ENCODE data around the gene CSHL1. TPM values are rescaled to one million over a fixed set of nuclear protein-coding genes. Genes with fewer than 3 reads are reported as not detected.
"Not testable (repeated sequence)": the region's sequence is repeated elsewhere in the genome, so short reads cannot be mapped to it uniquely, and the experiment has no call there.

Gene CSHL1
- polyA plus RNA-seq, 1 donor = not detected

- DNase-seq (ENCODE audit: low read depth) = not testable (repeated sequence)
These were observed 7.8 kb upstream of the CSHL1 start, which contains the start of gene GH1 for GRCh38 chr17:63918789-63919305. Gene GH1 (minus strand): TSS chr17:63918839. CDS start chr17:63918776, 63 bp downstream.

GRCh38 chr17:63918305-63918704, 7.2 kb upstream of the CSHL1 start:
- no peak for DNase-seq (ENCODE audit: low read depth)

GRCh38 chr17:63917646-63918045, 6.6 kb upstream of the CSHL1 start:
- DNase-seq (ENCODE audit: low read depth) = no peak

- DNase-seq (ENCODE audit: low read depth) = not testable (repeated sequence)
These were observed 6.1 kb upstream of the CSHL1 start for GRCh38 chr17:63917206-63917605.

- no peak for DNase-seq (ENCODE audit: low read depth)
These were observed 5.6 kb upstream of the CSHL1 start for GRCh38 chr17:63916566-63917185.

GRCh38 chr17:63915753-63916152, 4.7 kb upstream of the CSHL1 start:
- DNase-seq (ENCODE audit: low read depth) = not testable (repeated sequence)

- no peak for DNase-seq (ENCODE audit: low read depth)
These were observed 3.4 kb upstream of the CSHL1 start for GRCh38 chr17:63914471-63914870.

GRCh38 chr17:63911657-63912100, 621 bp upstream of the CSHL1 start:
- no peak for DNase-seq (ENCODE audit: low read depth)

GRCh38 chr17:63910096-63910495, 962 bp downstream of the CSHL1 start:
- no peak for DNase-seq (ENCODE audit: low read depth)

GRCh38 chr17:63909586-63909985, 1.5 kb downstream of the CSHL1 start:
- DNase-seq (ENCODE audit: low read depth) = not testable (repeated sequence)

- not testable (repeated sequence) for DNase-seq (ENCODE audit: low read depth)
These were observed 3.8 kb downstream of the CSHL1 start for GRCh38 chr17:63907161-63907778.

GRCh38 chr17:63904796-63905195, 6.3 kb downstream of the CSHL1 start:
- not testable (repeated sequence) for DNase-seq (ENCODE audit: low read depth)

GRCh38 chr17:63903787-63904201, 7.3 kb downstream of the CSHL1 start:
- not testable (repeated sequence) for DNase-seq (ENCODE audit: low read depth)

- DNase-seq (ENCODE audit: low read depth) = not testable (repeated sequence)
These were observed 9.1 kb downstream of the CSHL1 start for GRCh38 chr17:63901971-63902370.

- DNase-seq (ENCODE audit: low read depth) = not testable (repeated sequence)
These were observed 11.9 kb downstream of the CSHL1 start for GRCh38 chr17:63898899-63899798.

- not testable (repeated sequence) for DNase-seq (ENCODE audit: low read depth)
These were observed 14.3 kb downstream of the CSHL1 start, which contains the start of gene CSH1 for GRCh38 chr17:63896524-63897354. Gene CSH1 (minus strand): TSS chr17:63896574. CDS start chr17:63896511, 63 bp downstream.

- DNase-seq (ENCODE audit: low read depth) = not testable (repeated sequence)
These were observed 16.2 kb downstream of the CSHL1 start for GRCh38 chr17:63894821-63895220.

GRCh38 chr17:63894021-63894420, 17.0 kb downstream of the CSHL1 start:
- not testable (repeated sequence) for DNase-seq (ENCODE audit: low read depth)

- not testable (repeated sequence) for DNase-seq (ENCODE audit: low read depth)
These were observed 18.6 kb downstream of the CSHL1 start for GRCh38 chr17:63892316-63893037.
